ENCODE measurements around the gene YJEFN3. TPM values are rescaled to one million over a fixed set of nuclear protein-coding genes. Genes with fewer than 3 reads are reported as not detected.

Gene YJEFN3
- total and polyA plus RNA-seq, 7 donors = 1.00 to 2.9 (median 1.4) TPM

DNA sequence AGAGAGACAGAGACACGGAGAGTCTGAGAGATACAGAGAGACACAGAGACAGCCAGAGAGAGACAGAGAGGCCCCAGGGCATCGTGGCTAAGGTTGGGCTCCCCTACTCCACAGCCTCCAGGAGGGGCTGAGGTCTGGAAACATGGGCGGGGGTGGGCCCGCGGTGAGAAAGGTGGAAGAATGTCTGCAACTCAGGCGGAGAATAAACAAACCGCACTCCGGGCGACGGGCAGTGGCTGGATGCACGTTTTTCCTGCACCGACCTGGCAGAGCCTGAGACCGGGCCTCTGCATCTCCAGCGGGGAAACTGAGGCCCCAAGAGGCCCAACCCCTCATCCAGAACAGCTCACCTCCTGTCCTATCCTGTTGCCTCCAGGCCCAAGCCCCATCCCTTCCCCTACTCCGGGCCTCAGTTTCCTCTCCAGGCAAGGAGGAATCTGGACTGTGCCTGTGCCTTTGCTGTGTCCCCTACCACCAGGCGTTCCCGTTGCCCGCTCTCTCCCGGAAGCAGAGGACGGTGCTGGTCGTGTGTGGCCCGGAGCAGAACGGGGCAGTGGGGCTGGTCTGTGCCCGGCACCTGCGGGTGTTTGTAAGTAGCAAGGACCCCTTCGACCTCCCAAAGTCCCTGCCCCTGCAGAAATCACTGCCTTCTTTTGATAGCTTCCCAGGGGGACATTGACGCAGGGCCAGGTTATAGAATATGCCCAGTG lies 6.0 kb downstream of the YJEFN3 start:
- Histone ChIP-seq H3K27ac (no peak overlapping the region), H3K4me3 (no peak overlapping the region), H3K4me1 (peaks cover 13% of the 10 kb centered on the region), H3K27me3 (ENCODE audit: insufficient read depth in 3 of 3, low read length in 2 of 3) (peaks cover 0 to 26% (median 21%) of the 10 kb centered on the region in 3 donors), H3K36me3 (ENCODE audit: insufficient read depth in 1 of 2, low read depth in 1 of 2) (peaks cover 0 to under 1% of the 10 kb centered on the region in 2 donors), H3K9me3 (no peaks in the 10 kb centered on the region)
- DNase-seq (no peak), ATAC-seq (no peak)
- intact Hi-C loops (cut with DNase I) = loop anchor here in 1 of 2 donors (5.0 kb wide), 2 partner anchors 113 to 428 kb away; no protein-coding TSS in a partner anchor
- 79 to 85% (median 83%) methylated on average over 27 of the region's 27 CpGs for WGBS, 3 donors
- TF ChIP-seq, protein P1, sequence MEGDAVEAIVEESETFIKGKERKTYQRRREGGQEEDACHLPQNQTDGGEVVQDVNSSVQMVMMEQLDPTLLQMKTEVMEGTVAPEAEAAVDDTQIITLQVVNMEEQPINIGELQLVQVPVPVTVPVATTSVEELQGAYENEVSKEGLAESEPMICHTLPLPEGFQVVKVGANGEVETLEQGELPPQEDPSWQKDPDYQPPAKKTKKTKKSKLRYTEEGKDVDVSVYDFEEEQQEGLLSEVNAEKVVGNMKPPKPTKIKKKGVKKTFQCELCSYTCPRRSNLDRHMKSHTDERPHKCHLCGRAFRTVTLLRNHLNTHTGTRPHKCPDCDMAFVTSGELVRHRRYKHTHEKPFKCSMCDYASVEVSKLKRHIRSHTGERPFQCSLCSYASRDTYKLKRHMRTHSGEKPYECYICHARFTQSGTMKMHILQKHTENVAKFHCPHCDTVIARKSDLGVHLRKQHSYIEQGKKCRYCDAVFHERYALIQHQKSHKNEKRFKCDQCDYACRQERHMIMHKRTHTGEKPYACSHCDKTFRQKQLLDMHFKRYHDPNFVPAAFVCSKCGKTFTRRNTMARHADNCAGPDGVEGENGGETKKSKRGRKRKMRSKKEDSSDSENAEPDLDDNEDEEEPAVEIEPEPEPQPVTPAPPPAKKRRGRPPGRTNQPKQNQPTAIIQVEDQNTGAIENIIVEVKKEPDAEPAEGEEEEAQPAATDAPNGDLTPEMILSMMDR (IDR thresholded peaks at IDR 0.05) = no peak

DNA sequence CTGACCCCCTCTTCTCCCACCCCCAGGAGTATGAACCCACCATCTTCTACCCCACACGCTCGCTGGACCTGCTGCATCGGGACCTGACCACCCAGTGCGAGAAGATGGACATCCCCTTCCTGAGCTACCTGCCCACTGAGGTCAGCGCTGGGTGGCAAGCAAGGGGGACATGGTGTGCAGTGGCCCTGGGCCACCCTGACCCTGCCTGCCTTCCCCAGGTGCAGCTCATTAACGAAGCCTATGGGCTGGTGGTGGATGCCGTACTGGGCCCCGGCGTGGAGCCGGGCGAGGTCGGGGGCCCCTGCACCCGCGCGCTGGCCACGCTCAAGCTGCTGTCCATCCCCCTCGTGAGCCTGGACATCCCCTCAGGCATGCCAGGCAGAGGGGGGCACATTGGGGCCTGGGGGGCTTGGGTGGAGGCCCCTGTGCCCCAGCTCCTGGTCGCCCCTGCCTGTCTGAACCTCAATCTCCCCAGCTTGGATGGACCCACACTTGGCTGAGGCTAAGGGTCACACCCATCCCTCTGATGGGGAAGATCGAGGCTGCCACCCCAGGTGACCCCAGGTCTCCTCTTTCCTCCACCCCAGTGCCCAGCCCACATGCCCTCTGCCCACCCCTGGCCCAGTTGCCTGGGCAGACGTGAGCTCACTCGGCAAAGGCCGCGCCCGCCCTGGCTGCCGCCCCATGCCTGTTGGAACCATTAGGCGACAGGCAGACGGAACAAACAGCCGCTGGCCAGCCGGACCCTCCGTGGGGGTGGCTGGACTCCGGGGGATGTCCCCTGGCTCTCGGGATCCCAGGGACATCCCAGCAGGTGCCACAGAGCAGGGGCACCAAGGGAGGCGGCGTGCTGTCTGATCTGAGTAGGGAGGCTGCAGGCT lies 6.8 kb downstream of the YJEFN3 start:
- H3K36me3 ChIP-seq (ENCODE audit: insufficient read depth in 1 of 2, low read depth in 1 of 2) = no peaks in the 10 kb centered on the region
- H3K4me1 ChIP-seq = peaks cover 13% of the 10 kb centered on the region
- H3K4me3 ChIP-seq = no peak overlapping the region
- DNase-seq (no peak), ATAC-seq (no peak)
- H3K9me3 ChIP-seq = no peaks in the 10 kb centered on the region
- 65 to 84% (median 75%) methylated on average over 24 to 34 of the region's 34 CpGs for WGBS, 3 donors
- H3K27me3 ChIP-seq (ENCODE audit: insufficient read depth in 3 of 3, low read length in 2 of 3) = peaks cover 0 to 33% (median 26%) of the 10 kb centered on the region in 3 donors
- H3K27ac ChIP-seq = no peak overlapping the region
- intact Hi-C loops (cut with DNase I) = no loop called here
- TF ChIP-seq, protein P1 (IDR thresholded peaks at IDR 0.05) = no peak

DNA sequence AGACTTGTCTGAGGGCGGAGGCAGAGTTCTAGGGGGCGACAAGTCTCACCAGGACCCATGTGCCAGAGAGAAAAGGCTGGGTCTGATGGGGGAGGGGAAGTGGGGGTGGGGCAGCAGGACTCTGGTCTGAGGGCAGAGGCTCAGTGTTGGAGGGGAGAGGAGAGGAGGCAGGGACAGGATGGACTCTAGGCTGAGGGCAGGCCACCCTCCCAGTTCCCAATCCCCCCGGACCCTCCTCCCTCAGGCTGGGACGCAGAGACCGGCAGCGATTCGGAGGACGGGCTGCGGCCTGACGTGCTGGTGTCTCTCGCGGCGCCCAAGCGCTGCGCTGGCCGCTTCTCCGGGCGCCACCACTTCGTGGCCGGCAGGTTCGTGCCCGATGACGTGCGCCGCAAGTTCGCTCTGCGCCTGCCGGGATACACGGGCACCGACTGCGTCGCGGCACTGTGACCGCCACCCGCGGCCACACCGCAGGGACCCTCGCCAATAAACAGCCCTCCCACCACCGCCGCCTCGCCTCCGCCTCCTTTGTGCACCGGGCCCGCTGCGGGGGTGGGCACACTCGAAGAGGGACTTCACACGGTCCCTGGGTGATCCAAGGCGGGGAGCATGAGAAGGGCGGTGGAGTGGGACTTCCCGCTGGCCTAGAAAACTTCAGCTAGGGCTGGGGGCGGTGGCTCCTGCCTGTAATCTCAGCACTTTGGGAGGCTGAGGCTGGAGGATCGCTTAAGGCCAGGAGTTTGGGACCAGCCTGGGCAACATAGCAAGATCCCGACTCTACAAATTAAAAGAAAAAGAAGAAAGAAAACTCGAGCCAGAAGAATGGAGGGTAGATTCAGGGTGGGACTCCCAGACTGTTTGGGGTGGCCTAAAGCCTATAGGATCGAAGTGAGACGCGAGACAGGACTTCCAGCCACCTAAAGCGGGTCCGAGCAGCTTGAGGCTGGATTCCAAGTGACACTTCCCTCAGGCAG lies 8.7 kb downstream of the YJEFN3 start:
- ATAC-seq (no peak), DNase-seq (no peak)
- TF ChIP-seq, protein P1 (IDR thresholded peaks at IDR 0.05) = no peak
- H3K27ac ChIP-seq = no peak overlapping the region
- 30 to 33% (median 30%) methylated on average over 40 to 59 of the region's 59 CpGs for whole genome bisulfite sequencing, 3 donors
- intact Hi-C loops (cut with DNase I) = no loop called here
- H3K36me3 ChIP-seq (ENCODE audit: insufficient read depth in 1 of 2, low read depth in 1 of 2) = no peaks in the 10 kb centered on the region
- peaks cover 15% of the 10 kb centered on the region for H3K4me1 ChIP-seq
- peak overlapping the region; percentile 42 for H3K4me3 ChIP-seq
- peaks cover 0 to 51% (median 35%) of the 10 kb centered on the region in 3 donors for H3K27me3 ChIP-seq (ENCODE audit: insufficient read depth in 3 of 3, low read length in 2 of 3)
- H3K9me3 ChIP-seq = no peaks in the 10 kb centered on the region

DNA sequence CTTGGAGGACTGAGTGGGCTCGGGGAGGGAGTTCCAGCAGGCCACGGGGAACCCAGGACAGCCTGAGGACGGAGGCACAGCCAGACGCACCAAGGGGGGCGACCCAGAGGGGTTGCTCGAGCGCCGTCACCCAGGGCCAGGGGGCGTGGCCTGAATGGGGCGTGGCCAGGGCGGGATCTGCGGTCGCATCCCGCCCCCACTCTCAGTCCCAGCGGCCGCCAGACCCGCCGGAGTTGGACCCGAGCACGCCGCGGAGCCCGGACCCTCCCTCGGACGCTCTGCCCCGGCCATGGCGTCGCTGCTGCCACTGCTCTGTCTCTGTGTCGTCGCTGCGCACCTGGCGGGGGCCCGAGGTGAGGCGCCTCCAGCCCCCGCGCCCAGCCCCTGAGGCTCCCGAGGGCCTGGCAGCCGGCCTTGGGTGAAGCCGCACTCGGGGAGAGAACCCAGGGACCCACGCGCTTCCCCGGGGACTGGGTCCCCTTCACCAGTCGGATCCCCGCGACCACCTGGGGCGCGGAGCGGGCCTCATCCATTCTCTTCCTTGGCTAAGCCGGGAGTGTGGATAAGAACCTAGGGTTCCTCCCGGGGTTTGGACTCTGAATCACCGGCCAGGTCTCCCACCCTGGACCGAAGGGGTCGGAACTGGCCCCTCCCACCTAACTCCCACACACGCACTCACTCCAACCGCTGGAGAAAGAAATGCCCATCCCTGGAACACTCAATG lies 9.5 kb downstream of the YJEFN3 start, which contains the start of gene CILP2:
TSS of gene CILP2 (plus strand) at position 205 of the 724 bp plus-strand sequence. CDS start at position 290, 85 bp downstream.
- Histone ChIP-seq H3K27ac (no peak within 1 kb of the TSS), H3K9me3 (no peaks in the 10 kb centered on the region), H3K4me3 (peak within 1 kb of the TSS; percentile 42), H3K36me3 (ENCODE audit: insufficient read depth in 1 of 2, low read depth in 1 of 2) (no peaks in the 10 kb centered on the region), H3K27me3 (ENCODE audit: insufficient read depth in 3 of 3, low read length in 2 of 3) (peaks cover 0 to 60% (median 40%) of the 10 kb centered on the region in 3 donors), H3K4me1 (peaks cover 12% of the 10 kb centered on the region)
- TF ChIP-seq, protein P1 (IDR thresholded peaks at IDR 0.05) = no peak
- WGBS, 3 donors = 1 to 4% (median 2%) methylated on average over 35 to 56 of the region's 56 CpGs
- peak; percentile 54 to 61 for DNase-seq
- peak in 3 of 4 donors; percentile 29 to 33 (median 29) for ATAC-seq
- intact Hi-C loops (cut with DNase I) = no loop called here

Data from psoas muscle (tissue), 8 donors.